Brain microvascular endothelial cell (primary cell): ENCODE measurements around the gene FAM184B.
A peak's percentile ranks its signal among the peaks of the same experiment; 100 is the strongest.

Source experiments
- DNase-seq: peaks from one replicate; pipeline ENCODE4 v3.0.0-alpha.2; 2020
- H3K27ac ChIP-seq: fragments of 250-450 bp; sonication (Bioruptor Pico); 2 replicates; pipeline ENCODE4 v1.5.1; 2020; ENCODE audit warnings: mild to moderate bottlenecking, moderate library complexity
- H3K27me3 ChIP-seq: fragments of 250-450 bp; sonication (Bioruptor Pico); replicated peaks from 2 replicates; pipeline ENCODE4 v1.5.1; 2020; ENCODE audit warnings: mild to moderate bottlenecking
- H3K36me3 ChIP-seq: fragments of 250-450 bp; sonication (Bioruptor Pico); replicated peaks from 2 replicates; pipeline ENCODE4 v1.5.1; 2020; ENCODE audit warnings: mild to moderate bottlenecking
- H3K4me3 ChIP-seq: 2 replicates; pipeline ENCODE4 v1.5.1; 2011; ENCODE audit warnings: low read depth, mild to moderate bottlenecking, control low read depth, low read length, moderate library complexity
- CTCF ChIP-seq: IDR thresholded peaks from 2 replicates; pipeline ENCODE4 v1.5.1; 2011; ENCODE audit warnings: low read depth, mild to moderate bottlenecking, moderate library complexity, low read length, control low read depth, inconsistent platforms; ENCODE audit errors: missing control alignments
- in situ Hi-C: cut with HindIII; loops from 2 replicates; pipeline ENCODE4 v1.10.0; 2017; ENCODE audit warnings: low sequenced_read_pairs, low pct_ligation_motif_present

The FAM184B gene

GRCh38 chr4:17635056-17635455, 146.4 kb downstream of the FAM184B start:
- H3K27ac ChIP-seq = no peak overlapping the region
- no peak for DNase-seq
- H3K4me3 ChIP-seq = no peak overlapping the region
- no peaks in the 10 kb centered on the region for H3K27me3 ChIP-seq
- TF ChIP-seq CTCF = no peak
- in situ Hi-C loops = no loop called here
- peaks cover 30% of the 10 kb centered on the region for H3K36me3 ChIP-seq

DNA sequence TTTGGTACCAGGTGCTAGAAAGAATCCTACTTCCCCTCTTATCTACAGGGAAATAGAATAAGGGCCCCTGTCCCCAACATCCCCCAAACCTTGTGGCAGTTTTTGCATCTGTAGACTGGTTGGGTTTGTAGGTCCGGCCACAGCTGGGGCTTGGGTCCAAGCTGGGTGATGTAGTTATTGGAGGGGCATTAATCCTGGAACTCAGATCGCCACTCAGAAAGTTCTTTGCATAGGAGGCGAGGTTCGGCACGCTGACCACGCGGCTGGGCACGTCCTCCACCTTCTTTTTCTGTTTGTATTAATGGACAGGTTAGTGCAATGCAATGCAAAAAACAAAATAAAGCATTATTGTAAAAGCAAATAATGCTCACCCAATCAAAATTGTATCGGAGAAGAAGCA, 147.8 kb downstream of the FAM184B start:
- no peaks in the 10 kb centered on the region for H3K27me3 ChIP-seq
- peaks cover 37% of the 10 kb centered on the region for H3K36me3 ChIP-seq
- in situ Hi-C loops = no loop called here
- no peak overlapping the region for H3K4me3 ChIP-seq
- H3K27ac ChIP-seq = no peak overlapping the region
- TF ChIP-seq CTCF = no peak
- no peak for DNase-seq

DNA sequence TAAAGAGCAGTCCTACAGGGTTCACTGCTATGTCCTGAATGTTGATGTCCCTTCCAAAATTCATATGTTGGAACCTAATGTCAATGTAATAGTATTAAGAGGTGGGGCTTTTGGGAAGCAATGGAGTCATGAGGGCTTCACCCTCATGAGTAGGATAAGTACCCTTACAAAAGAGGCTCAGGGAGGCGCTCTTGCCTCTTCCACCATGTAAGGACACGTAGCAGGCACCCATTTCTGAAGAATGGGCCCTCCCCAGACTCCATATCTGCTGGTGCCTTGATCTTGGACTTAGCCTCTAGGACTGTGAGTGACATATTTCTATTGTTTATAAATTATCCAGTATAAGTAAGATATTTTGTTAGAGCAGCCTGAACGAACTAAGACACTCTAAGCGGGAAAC, 151.2 kb downstream of the FAM184B start:
- in situ Hi-C loops = no loop called here
- no peak for TF ChIP-seq CTCF
- Histone ChIP-seq H3K27ac (no peak overlapping the region), H3K4me3 (no peak overlapping the region), H3K27me3 (no peaks in the 10 kb centered on the region), H3K36me3 (peaks cover 69% of the 10 kb centered on the region)
- no peak for DNase-seq

DNA sequence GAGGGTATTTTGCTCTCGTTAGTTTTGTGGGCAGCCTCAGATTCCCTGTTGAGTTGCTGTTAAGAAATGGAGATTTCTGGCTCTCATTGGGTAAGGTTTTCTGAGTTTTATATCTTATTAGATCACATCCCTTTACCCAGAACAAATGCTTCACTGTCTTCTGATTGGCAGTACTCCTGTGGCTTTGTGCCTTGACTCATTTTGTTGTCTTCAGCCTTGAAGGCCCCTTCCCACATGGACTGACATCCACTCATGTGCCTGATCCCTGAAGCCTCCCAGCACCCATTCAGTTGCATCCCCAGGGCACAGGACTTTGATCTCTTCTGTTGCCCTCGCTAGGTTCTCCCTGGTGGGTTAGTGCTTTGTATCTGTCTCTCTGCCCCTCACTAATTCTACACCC, 156.6 kb downstream of the FAM184B start:
- Histone ChIP-seq H3K27me3 (no peaks in the 10 kb centered on the region), H3K27ac (no peak overlapping the region), H3K4me3 (no peak overlapping the region), H3K36me3 (peaks cover 91% of the 10 kb centered on the region)
- no peak for DNase-seq
- no peak for TF ChIP-seq CTCF
- in situ Hi-C loops = no loop called here

DNA sequence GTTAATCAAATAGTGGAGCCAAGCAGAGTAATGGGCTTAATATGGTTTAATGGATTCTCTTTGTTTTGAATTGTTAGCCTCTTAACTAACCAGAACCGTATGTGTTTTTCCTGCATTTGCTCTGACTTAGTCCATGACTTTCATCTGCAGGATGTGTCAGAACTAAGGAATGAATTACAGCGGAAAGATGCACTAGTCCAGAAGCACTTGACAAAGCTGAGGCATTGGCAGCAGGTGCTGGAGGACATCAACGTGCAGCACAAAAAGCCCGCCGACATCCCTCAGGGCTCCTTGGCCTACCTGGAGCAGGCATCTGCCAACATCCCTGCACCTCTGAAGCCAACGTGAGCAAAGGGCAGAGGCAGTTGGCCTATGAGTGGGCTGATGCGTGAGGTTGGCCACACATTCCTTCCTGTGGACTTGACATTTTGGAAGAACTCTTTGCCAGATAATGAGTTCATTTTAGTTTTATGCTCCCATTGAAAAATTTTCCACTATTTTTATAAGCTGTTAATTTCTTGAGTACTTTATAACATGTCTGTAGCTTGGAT, 157.9 kb downstream of the FAM184B start:
- in situ Hi-C loops = no loop called here
- Histone ChIP-seq H3K36me3 (peaks cover 83% of the 10 kb centered on the region), H3K27ac (no peak overlapping the region), H3K27me3 (no peaks in the 10 kb centered on the region), H3K4me3 (no peak overlapping the region)
- no peak for DNase-seq
- TF ChIP-seq CTCF = no peak

DNA sequence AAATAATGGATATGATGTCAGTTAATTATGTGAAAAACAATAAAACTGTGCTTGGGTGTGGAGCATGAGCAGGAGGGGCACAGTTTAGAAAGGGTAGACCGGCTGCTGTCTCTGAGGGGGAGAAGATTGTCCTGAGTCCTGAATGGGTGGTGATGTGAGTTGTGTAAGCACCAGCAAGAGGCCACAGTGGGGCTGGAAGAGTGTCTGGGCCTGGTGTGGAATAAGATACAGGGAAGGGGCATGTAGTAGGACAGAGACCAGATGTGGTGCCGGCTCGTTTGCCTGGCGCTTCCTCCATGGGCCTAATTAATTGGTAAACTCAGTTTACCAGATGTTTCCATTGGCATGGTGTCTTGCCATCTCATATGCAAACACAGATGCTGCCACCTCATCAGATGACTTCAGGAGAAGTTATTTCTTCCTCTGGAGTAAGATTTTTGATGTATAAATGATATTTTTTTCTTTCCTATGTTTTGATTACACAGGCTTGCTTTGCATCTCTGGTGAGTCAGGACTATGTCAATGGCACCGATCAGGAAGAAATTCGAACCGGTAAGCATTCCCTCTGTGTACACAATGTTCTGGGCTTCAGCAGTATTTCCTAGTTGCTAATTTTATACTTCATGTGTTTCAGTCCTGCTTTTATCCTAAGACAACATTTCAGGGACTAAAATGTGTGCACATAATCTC, 161.9 kb downstream of the FAM184B start:
- H3K4me3 ChIP-seq = no peak overlapping the region
- H3K36me3 ChIP-seq = peaks cover 54% of the 10 kb centered on the region
- DNase-seq = peak; percentile 59
- TF ChIP-seq CTCF = no peak
- no peaks in the 10 kb centered on the region for H3K27me3 ChIP-seq
- in situ Hi-C loops = no loop called here
- peak overlapping the region; percentile 56 for H3K27ac ChIP-seq
